HEK293 (cell line): ENCODE measurements around the gene ARHGEF28.

ENCODE experiments used
- CTCF ChIA-PET: fragments of 350-600 bp; formaldehyde crosslinking; extraction: SDS; loops from one replicate; lab custom pipeline; 2021; ENCODE audit warnings: antibody characterized with exemption; lab: Yijun Ruan, JAX
- POLR2A ChIA-PET: fragments of 300-600 bp; formaldehyde crosslinking; extraction: SDS; loops from one replicate; lab custom pipeline; 2020; ENCODE audit warnings: antibody characterized with exemption, inconsistent platforms; lab: Yijun Ruan, JAX
- H3K27ac ChIP-seq: fragments of 200-500 bp; sonication (Bioruptor generic); 2 replicates; pipeline ENCODE4 v1.5.1; 2014; ENCODE audit warnings: low read depth, low read length, control low read depth, inconsistent platforms; ENCODE audit errors: extremely low read depth
- H3K36me3 ChIP-seq, 2 experiments: fragments of 200-500 bp in 1 of 2; sonication (Bioruptor generic) in 1 of 2; 1 replicate in 1 of 2; 2 replicates in 1 of 2; pipeline ENCODE4 v1.5.1; 2014 to 2017; ENCODE audit warnings: inconsistent platforms in 2 of 2, low read length in 2 of 2; ENCODE audit not compliant: control insufficient read depth in 2 of 2, insufficient read depth in 1 of 2
- H3K4me1 ChIP-seq: fragments of 200-500 bp; sonication (Bioruptor generic); 2 replicates; pipeline ENCODE4 v1.5.1; 2014; ENCODE audit warnings: mild to moderate bottlenecking, low read length, inconsistent platforms; ENCODE audit not compliant: control insufficient read depth, insufficient read depth
- H3K4me3 ChIP-seq: 2 replicates; pipeline ENCODE4 v1.5.1; 2011; ENCODE audit warnings: low read depth, mild to moderate bottlenecking, control low read depth, low read length, moderate library complexity
- H3K9me3 ChIP-seq: fragments of 200-500 bp; sonication (Bioruptor generic); 2 replicates; pipeline ENCODE4 v1.5.1; 2014; ENCODE audit warnings: low read depth, low read length, inconsistent platforms; ENCODE audit not compliant: control insufficient read depth, insufficient read depth
- KLF7 ChIP-seq: fragments of 450-650 bp; formaldehyde crosslinking; IDR thresholded peaks from 2 replicates; pipeline ENCODE4 v1.5.1; 2016; ENCODE audit warnings: missing biosample characterization, missing genetic modification characterization, borderline replicate concordance
- REST ChIP-seq: fragments of 450-650 bp; formaldehyde crosslinking; IDR thresholded peaks from 2 replicates; pipeline ENCODE4 v1.5.1; 2016; ENCODE audit warnings: missing biosample characterization, missing genetic modification characterization
- TCF7L2 ChIP-seq: IDR thresholded peaks from 2 replicates; pipeline ENCODE4 v1.6.1; 2011; ENCODE audit warnings: low read depth, mild to moderate bottlenecking, inconsistent platforms, low read length, moderate library complexity, borderline replicate concordance
- ZBTB48 ChIP-seq: fragments of 450-650 bp; formaldehyde crosslinking; IDR thresholded peaks from 2 replicates; pipeline ENCODE4 v1.5.1; 2016; ENCODE audit warnings: missing biosample characterization, missing genetic modification characterization
- ZNF311 ChIP-seq: fragments of 450-650 bp; formaldehyde crosslinking; IDR thresholded peaks from 2 replicates; pipeline ENCODE4 v1.5.1; 2017; ENCODE audit warnings: missing biosample characterization, missing genetic modification characterization, borderline replicate concordance
- ZNF510 ChIP-seq: fragments of 450-650 bp; formaldehyde crosslinking; IDR thresholded peaks from 2 replicates; pipeline ENCODE4 v1.5.1; 2018; ENCODE audit warnings: mild to moderate bottlenecking, missing genetic modification characterization, missing biosample characterization; ENCODE audit not compliant: insufficient replicate concordance
- ZNF518A ChIP-seq: fragments of 450-650 bp; formaldehyde crosslinking; conservative IDR thresholded peaks from 2 replicates; pipeline ENCODE4 v1.5.1; 2016; ENCODE audit warnings: low read depth, missing biosample characterization, missing genetic modification characterization
- ZNF660 ChIP-seq: fragments of 450-650 bp; IDR thresholded peaks from 2 replicates; pipeline ENCODE4 v1.5.1; 2018; ENCODE audit warnings: missing biosample characterization, mild to moderate bottlenecking, missing genetic modification characterization
- ZNF677 ChIP-seq: fragments of 450-650 bp; IDR thresholded peaks from 2 replicates; pipeline ENCODE4 v1.5.0; 2018; ENCODE audit warnings: missing biosample characterization, mild to moderate bottlenecking, missing genetic modification characterization, moderate library complexity
- ZNF701 ChIP-seq: fragments of 450-650 bp; formaldehyde crosslinking; IDR thresholded peaks from 2 replicates; pipeline ENCODE4 v1.5.1; 2016; ENCODE audit warnings: missing biosample characterization, missing genetic modification characterization
- ZNF704 ChIP-seq: fragments of 450-650 bp; formaldehyde crosslinking; IDR thresholded peaks from 2 replicates; pipeline ENCODE4 v1.5.1; 2016; ENCODE audit warnings: missing biosample characterization, missing genetic modification characterization
- ZNF776 ChIP-seq: fragments of 450-650 bp; formaldehyde crosslinking; IDR thresholded peaks from 2 replicates; pipeline ENCODE4 v1.5.0; 2017; ENCODE audit warnings: missing biosample characterization, missing genetic modification characterization, borderline replicate concordance
- TF ChIP-seq, protein P1 (sequence below): fragments of 450-650 bp; formaldehyde crosslinking; IDR thresholded peaks from 2 replicates; pipeline ENCODE4 v1.5.1; 2016; ENCODE audit warnings: missing biosample characterization, missing genetic modification characterization
- TF ChIP-seq, protein P2 (sequence below): fragments of 450-650 bp; formaldehyde crosslinking; IDR thresholded peaks from 2 replicates; pipeline ENCODE4 v1.5.1; 2016; ENCODE audit warnings: missing biosample characterization, missing genetic modification characterization
- TF ChIP-seq, protein P3 (sequence below): fragments of 450-650 bp; formaldehyde crosslinking; IDR thresholded peaks from 2 replicates; pipeline ENCODE4 v1.5.1; 2016; ENCODE audit warnings: missing biosample characterization, missing genetic modification characterization
- TF ChIP-seq, protein P4 (sequence below): fragments of 450-650 bp; formaldehyde crosslinking; IDR thresholded peaks from 2 replicates; pipeline ENCODE4 v1.5.1; 2016; ENCODE audit warnings: missing biosample characterization, missing genetic modification characterization, low read depth

The ARHGEF28 gene

GRCh38 chr5:73745836-73746235 is 119.8 kb downstream of the ARHGEF28 start (continued):
- TF ChIP-seq, protein P1, sequence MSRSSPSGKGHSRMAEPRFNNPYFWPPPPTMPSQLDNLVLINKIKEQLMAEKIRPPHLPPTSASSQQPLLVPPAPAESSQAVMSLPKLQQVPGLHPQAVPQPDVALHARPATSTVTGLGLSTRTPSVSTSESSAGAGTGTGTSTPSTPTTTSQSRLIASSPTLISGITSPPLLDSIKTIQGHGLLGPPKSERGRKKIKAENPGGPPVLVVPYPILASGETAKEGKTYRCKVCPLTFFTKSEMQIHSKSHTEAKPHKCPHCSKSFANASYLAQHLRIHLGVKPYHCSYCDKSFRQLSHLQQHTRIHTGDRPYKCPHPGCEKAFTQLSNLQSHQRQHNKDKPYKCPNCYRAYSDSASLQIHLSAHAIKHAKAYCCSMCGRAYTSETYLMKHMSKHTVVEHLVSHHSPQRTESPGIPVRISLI, result no peak
- TF ChIP-seq ZNF704 (tag by site-specific recombination) (no peak), ZNF677 (tag by site-specific recombination) (no peak), ZNF701 (tag by site-specific recombination) (no peak), ZBTB48 (tag by site-specific recombination) (no peak), KLF7 (tag by site-specific recombination) (no peak), ZNF518A (tag by site-specific recombination) (no peak), REST (no peak)
- TF ChIP-seq, protein P2, sequence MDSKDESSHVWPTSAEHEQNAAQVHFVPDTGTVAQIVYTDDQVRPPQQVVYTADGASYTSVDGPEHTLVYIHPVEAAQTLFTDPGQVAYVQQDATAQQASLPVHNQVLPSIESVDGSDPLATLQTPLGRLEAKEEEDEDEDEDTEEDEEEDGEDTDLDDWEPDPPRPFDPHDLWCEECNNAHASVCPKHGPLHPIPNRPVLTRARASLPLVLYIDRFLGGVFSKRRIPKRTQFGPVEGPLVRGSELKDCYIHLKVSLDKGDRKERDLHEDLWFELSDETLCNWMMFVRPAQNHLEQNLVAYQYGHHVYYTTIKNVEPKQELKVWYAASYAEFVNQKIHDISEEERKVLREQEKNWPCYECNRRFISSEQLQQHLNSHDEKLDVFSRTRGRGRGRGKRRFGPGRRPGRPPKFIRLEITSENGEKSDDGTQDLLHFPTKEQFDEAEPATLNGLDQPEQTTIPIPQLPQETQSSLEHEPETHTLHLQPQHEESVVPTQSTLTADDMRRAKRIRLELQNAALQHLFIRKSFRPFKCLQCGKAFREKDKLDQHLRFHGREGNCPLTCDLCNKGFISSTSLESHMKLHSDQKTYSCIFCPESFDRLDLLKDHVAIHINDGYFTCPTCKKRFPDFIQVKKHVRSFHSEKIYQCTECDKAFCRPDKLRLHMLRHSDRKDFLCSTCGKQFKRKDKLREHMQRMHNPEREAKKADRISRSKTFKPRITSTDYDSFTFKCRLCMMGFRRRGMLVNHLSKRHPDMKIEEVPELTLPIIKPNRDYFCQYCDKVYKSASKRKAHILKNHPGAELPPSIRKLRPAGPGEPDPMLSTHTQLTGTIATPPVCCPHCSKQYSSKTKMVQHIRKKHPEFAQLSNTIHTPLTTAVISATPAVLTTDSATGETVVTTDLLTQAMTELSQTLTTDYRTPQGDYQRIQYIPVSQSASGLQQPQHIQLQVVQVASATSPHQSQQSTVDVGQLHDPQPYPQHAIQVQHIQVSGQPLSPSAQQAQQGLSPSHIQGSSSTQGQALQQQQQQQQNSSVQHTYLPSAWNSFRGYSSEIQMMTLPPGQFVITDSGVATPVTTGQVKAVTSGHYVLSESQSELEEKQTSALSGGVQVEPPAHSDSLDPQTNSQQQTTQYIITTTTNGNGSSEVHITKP, result 0 out of 2 replicates have a peak, but pooled peaks have one; percentile 11
- TF ChIP-seq, protein P3, sequence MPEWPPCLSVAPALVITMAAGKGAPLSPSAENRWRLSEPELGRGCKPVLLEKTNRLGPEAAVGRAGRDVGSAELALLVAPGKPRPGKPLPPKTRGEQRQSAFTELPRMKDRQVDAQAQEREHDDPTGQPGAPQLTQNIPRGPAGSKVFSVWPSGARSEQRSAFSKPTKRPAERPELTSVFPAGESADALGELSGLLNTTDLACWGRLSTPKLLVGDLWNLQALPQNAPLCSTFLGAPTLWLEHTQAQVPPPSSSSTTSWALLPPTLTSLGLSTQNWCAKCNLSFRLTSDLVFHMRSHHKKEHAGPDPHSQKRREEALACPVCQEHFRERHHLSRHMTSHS, result no peak

DNA sequence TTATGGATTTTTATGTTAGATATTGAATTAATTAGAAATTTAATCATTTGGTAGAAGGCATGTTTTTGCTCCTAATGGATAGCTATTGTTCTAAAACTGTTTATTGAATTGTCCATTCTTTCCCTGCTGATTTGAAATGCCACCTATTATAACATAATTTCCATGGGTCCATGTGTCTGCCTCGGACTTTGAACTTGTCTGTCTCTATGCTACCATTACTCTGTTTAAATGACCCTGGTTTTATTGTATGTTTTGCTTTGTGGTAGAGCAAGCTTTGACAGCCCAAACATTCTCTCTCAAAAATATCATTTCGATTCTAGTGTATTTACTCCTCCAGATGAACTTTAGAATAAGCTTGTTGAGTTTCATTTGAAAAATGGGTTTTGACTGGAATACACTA is 120.6 kb downstream of the ARHGEF28 start:
- Histone ChIP-seq H3K4me3 (no peak overlapping the region), H3K36me3 (no peaks in the 10 kb centered on the region), H3K9me3 (no peaks in the 10 kb centered on the region), H3K4me1 (peaks cover 47% of the 10 kb centered on the region), H3K27ac (no peak overlapping the region)
- POLR2A ChIA-PET, result no interaction called here
- no peak for TF ChIP-seq ZNF776 (tag by site-specific recombination)
- TF ChIP-seq TCF7L2, result no peak
- TF ChIP-seq, protein P4, sequence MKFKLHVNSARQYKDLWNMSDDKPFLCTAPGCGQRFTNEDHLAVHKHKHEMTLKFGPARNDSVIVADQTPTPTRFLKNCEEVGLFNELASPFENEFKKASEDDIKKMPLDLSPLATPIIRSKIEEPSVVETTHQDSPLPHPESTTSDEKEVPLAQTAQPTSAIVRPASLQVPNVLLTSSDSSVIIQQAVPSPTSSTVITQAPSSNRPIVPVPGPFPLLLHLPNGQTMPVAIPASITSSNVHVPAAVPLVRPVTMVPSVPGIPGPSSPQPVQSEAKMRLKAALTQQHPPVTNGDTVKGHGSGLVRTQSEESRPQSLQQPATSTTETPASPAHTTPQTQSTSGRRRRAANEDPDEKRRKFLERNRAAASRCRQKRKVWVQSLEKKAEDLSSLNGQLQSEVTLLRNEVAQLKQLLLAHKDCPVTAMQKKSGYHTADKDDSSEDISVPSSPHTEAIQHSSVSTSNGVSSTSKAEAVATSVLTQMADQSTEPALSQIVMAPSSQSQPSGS (tag by site-specific recombination), result no peak
- no peak for TF ChIP-seq ZNF311
- TF ChIP-seq ZNF660, result no peak
- TF ChIP-seq ZNF510 (tag by site-specific recombination), result no peak
- CTCF ChIA-PET, result interaction anchor here (0.5 to 1.5 kb wide), 4 partner anchors 18 to 1173 kb away, joined by 3 to 5 read pairs (median 3); no protein-coding TSS in a partner anchor
